Naive B cell (primary cell): ENCODE measurements around the gene NEDD4. TPM values are rescaled to one million over a fixed set of nuclear protein-coding genes. Genes with fewer than 3 reads are reported as not detected.

Experiments
- ATAC-seq, 2 donors: fragments of 150-1000 bp; cut with Tn5 transposase; 2 replicates each; pipeline ENCODE4 v1.10.0; 2021; ENCODE audit warnings: low read depth in 2 of 2, mild to moderate bottlenecking in 2 of 2, moderate library complexity in 2 of 2
- DNase-seq: peaks from one replicate; pipeline ENCODE4 v3.0.0; 2022
- H3K27ac Mint-ChIP-seq, 6 donors: one replicate each; pipeline ENCODE4 v1.8.0; 2020 to 2022; ENCODE audit warnings: mild to moderate bottlenecking in 6 of 6, mixed read lengths in 6 of 6, moderate library complexity in 5 of 6, inconsistent platforms in 2 of 6
- H3K27me3 Mint-ChIP-seq, 3 donors: one replicate each; pipeline ENCODE4 v1.8.0; 2021 to 2022; ENCODE audit warnings: mixed read lengths in 3 of 3, mild to moderate bottlenecking in 1 of 3
- H3K36me3 Mint-ChIP-seq, 2 donors: one replicate each; pipeline ENCODE4 v1.8.0; 2020 to 2022; ENCODE audit warnings: mixed read lengths in 2 of 2, inconsistent platforms in 1 of 2, mild to moderate bottlenecking in 1 of 2
- H3K4me1 Mint-ChIP-seq, 3 donors: one replicate each; pipeline ENCODE4 v1.8.0; 2020 to 2022; ENCODE audit warnings: mixed read lengths in 3 of 3, inconsistent platforms in 1 of 3, mild to moderate bottlenecking in 1 of 3, moderate library complexity in 1 of 3
- H3K4me3 Mint-ChIP-seq, 8 donors: one replicate each; pipeline ENCODE4 v1.8.0; 2020 to 2022; ENCODE audit warnings: mild to moderate bottlenecking in 8 of 8, mixed read lengths in 8 of 8, moderate library complexity in 8 of 8, inconsistent platforms in 2 of 8
- H3K9me3 Mint-ChIP-seq, 7 donors: one replicate each; pipeline ENCODE4 v1.8.0; 2020 to 2022; ENCODE audit warnings: mixed read lengths in 7 of 7, mild to moderate bottlenecking in 5 of 7, inconsistent platforms in 2 of 7, moderate library complexity in 1 of 7
- polyA plus RNA-seq, 6 donors: library from polyadenylated mRNA; unstranded; fragments of 300-500 nt; fragmentation: Illumina TruSeq; gene quantifications; one replicate each; pipeline ENCODE4 v1.2.3, GENCODE V29; 2021; ENCODE audit warnings: low read depth in 6 of 6

The NEDD4 gene
- polyA plus RNA-seq, 6 donors from 2014 or later = 0.18 to 0.68 (median 0.25) TPM; not detected in 1

DNA sequence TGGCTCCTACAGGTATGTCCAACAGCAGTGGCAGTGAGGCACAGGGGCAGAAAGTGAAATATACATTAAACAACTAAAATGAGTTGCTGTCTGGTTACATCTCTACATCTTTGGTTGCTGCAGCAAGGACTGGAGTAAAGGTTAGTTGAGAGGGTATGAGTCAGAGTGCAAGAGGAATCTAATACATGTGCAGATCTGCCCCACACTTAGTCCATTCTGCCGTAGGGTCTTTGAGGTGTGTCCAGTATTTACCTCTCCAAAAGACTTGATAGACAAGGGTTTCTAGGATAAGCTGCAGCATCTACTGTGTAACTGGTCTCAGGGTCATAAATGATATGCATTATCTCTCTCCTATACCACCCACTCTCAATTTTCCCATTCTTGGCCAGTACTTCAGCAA is 6.2 kb upstream of the NEDD4 start:
- H3K4me3 Mint-ChIP-seq = no peak overlapping the region
- H3K27me3 Mint-ChIP-seq = peaks cover 31 to 38% (median 37%) of the 10 kb centered on the region in 3 donors
- DNase-seq (no peak), ATAC-seq (no peak)
- no peak overlapping the region for H3K27ac Mint-ChIP-seq
- H3K4me1 Mint-ChIP-seq = peaks cover 0 to 4% (median 0%) of the 10 kb centered on the region in 3 donors
- peaks cover 0 to 8% of the 10 kb centered on the region in 2 donors for H3K36me3 Mint-ChIP-seq
- H3K9me3 Mint-ChIP-seq = no peaks in the 10 kb centered on the region

DNA sequence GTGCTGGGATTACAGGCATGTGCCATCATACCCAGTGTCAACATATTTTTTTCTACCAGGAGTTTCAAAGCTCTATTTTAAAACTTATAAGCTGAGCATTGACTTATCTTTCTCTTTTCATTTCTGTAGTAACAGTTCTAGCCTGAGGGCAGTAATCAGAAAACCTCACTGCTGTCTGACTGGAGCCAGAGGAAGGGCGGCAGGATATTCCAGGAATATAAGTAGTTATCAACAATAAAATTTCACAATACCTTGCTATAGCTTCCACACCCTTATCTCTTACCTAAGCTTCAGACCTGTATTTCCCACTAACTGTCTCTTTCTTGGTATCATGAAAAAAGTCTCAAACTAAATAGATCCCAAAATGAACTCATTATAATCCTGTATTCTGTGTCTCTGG is 5.1 kb upstream of the NEDD4 start:
- H3K9me3 Mint-ChIP-seq = no peaks in the 10 kb centered on the region
- DNase-seq = no peak
- H3K4me3 Mint-ChIP-seq = no peak overlapping the region
- H3K36me3 Mint-ChIP-seq = peaks cover 0 to 8% of the 10 kb centered on the region in 2 donors
- no peak for ATAC-seq
- peaks cover 0 to 4% (median 3%) of the 10 kb centered on the region in 3 donors for H3K4me1 Mint-ChIP-seq
- H3K27ac Mint-ChIP-seq = no peak overlapping the region
- peaks cover 31 to 45% (median 37%) of the 10 kb centered on the region in 3 donors for H3K27me3 Mint-ChIP-seq

DNA sequence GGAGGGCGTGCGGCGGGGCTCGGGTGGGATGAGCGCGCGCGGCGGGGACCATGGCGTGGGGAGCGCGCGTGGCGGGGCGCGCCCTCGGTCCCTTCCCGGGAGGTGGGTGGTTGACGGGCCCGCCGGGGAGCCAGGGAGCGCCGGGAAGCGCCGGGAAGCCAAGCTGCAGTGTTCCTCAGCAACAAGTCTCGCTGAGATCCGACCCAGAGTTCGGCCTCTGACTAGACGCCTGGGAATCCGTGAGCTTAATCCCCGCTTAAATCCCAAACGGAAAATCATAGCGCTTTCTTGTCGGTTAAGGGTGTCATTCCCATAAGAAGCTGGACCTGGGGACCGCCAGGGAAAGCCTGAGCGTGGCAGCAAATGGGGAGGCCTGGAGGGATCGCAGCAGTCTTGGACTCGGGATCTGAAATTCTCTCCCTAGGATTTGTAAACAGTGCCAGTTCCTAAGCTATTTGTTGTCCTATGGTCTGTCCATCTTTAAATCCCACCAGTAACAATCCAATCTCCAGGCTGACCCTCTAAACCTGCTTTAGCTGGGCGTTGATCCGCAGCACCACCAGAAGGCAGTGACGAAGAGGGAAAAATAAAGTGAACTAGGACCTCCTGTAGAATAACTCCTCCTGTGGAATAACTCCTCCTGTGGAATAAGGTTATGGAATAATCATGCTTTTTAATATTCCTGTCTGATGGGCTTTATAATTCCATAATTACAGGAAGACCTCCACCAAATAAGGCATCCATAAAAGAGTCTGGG is 570 bp upstream of the NEDD4 start:
- peaks cover 8 to 55% (median 40%) of the 10 kb centered on the region in 3 donors for H3K27me3 Mint-ChIP-seq
- no peak for DNase-seq
- peak in 1 of 2 donors; percentile 5 for ATAC-seq
- H3K4me3 Mint-ChIP-seq = peak overlapping the region; percentile 59 to 88 (median 81)
- H3K36me3 Mint-ChIP-seq = no peaks in the 10 kb centered on the region
- peaks cover 5 to 11% (median 8%) of the 10 kb centered on the region in 3 donors for H3K4me1 Mint-ChIP-seq
- H3K9me3 Mint-ChIP-seq = no peaks in the 10 kb centered on the region
- no peak overlapping the region for H3K27ac Mint-ChIP-seq

DNA sequence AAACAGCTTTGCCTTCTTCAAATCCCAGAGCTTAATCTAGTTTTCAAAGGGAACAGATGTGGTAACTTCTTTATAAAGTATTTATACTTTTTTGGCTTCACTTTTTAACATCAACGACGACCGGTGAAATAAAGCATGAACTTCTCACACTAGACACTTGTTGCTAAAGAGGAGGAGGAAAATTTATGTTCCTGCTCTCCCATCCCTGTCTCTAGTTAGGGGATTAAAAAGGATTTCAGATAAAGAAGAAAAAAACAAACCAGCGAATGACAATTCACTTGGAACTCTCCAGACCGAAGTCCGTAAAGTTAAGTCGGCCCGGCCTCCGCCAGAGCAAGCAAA is 672 bp downstream of the NEDD4 start:
- Mint-ChIP-seq H3K4me3 (peak overlapping the region; percentile 82 to 93 (median 88)), H3K36me3 (no peaks in the 10 kb centered on the region), H3K9me3 (no peaks in the 10 kb centered on the region), H3K27me3 (peaks cover 0 to 48% (median 40%) of the 10 kb centered on the region in 3 donors), H3K27ac (peak overlapping the region in 1 of 6 donors; percentile 65), H3K4me1 (peaks cover 5 to 8% (median 7%) of the 10 kb centered on the region in 3 donors)
- no peak for DNase-seq
- no peak for ATAC-seq

DNA sequence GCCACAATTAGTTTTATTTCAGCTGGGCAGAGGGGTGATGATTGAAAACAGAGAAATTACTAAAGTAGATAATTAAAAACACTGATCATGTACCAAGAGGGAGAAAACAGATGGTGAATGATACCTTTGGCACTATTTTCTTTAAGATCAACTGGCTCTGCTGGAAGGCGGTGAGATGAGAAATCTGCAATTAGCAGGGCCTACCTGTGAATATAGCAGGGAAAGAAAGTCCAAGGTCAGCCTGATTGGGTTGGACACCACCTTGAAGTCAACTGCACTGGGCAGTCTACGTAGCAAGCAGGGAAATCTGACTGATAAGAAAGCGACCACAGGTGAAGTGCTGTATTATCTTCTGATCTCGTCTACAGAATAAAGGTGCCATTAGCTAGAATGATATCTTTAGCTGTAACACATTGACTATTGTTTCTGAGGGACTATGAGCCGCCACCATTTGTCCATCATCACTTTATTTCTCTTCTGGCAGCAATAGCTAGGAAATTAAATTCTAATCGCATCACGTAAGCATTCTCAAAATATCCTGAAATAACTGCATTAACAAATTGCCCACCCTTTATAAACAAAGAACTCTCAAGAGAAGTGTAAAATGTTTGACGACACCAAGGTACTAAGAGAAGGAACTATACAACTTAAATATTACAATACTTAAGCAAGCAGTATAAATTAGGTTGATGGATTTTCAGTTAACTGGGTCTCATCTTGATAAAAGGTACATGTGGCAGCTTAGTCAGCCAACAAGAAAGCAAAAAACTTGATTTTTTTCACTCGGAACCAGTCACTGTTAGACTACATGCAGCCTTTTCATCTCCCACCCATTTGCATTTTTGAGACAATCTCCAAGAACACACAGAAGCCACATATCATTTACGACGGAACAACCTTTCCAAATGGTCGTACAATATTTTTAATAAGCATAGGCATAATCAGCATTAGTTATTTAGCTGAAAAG is 1.3 kb downstream of the NEDD4 start:
- no peak for ATAC-seq
- no peaks in the 10 kb centered on the region for H3K9me3 Mint-ChIP-seq
- H3K27ac Mint-ChIP-seq = no peak overlapping the region
- peak overlapping the region; percentile 82 to 93 (median 88) for H3K4me3 Mint-ChIP-seq
- no peak for DNase-seq
- peaks cover 5 to 8% (median 7%) of the 10 kb centered on the region in 3 donors for H3K4me1 Mint-ChIP-seq
- H3K27me3 Mint-ChIP-seq = peaks cover 0 to 48% (median 39%) of the 10 kb centered on the region in 3 donors
- no peaks in the 10 kb centered on the region for H3K36me3 Mint-ChIP-seq

DNA sequence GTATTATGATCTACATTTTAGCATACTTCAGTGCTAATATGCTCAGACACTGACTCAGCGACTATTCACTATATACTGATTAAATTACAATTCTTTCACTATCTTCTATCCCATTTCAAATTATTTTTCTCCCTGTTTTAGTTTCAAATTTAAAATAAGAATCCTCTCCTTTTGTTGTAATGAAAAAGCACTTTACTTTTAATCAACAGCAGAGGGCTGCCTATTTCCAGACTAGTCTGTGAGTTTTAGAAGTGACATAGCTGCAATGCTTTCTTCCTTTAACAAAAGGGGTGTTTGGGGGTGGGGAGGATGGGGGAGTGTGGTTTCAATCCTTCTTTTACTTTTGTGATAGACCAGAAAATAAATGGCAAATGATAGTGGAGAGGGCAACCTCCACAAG is 2.4 kb downstream of the NEDD4 start:
- no peaks in the 10 kb centered on the region for H3K36me3 Mint-ChIP-seq
- H3K27me3 Mint-ChIP-seq = peaks cover 0 to 38% (median 29%) of the 10 kb centered on the region in 3 donors
- H3K27ac Mint-ChIP-seq = no peak overlapping the region
- peak overlapping the region in 1 of 8 donors; percentile 87 for H3K4me3 Mint-ChIP-seq
- ATAC-seq (no peak), DNase-seq (no peak)
- H3K4me1 Mint-ChIP-seq = peaks cover 5 to 8% (median 7%) of the 10 kb centered on the region in 3 donors
- peaks cover 0 to 4% (median 2%) of the 10 kb centered on the region in 7 donors for H3K9me3 Mint-ChIP-seq

DNA sequence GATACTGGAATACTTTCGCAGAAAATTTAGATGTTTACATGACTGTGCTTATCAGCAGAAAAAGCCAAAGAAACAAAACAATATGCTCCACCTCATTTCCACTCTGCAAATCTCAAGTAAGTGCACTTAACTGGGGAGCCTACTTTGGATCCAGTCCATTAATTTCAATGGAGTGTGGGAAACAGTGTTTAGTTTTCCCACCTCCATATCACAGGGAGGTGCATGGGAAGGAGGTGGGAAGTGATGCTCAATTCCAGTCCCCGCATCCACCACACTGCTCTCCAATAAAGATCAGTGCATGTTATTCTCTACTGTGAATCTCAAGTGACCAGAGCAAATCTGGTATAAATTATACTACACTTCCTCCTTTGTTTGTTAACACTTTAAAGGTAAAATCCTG is 2.9 kb downstream of the NEDD4 start:
- Mint-ChIP-seq H3K27me3 (peaks cover 0 to 33% (median 26%) of the 10 kb centered on the region in 3 donors), H3K27ac (peak overlapping the region in 1 of 6 donors; percentile 36), H3K4me3 (peak overlapping the region in 1 of 8 donors; percentile 4), H3K4me1 (peaks cover 5 to 8% (median 7%) of the 10 kb centered on the region in 3 donors), H3K9me3 (peaks cover 0 to 7% (median 2%) of the 10 kb centered on the region in 7 donors), H3K36me3 (no peaks in the 10 kb centered on the region)
- ATAC-seq = no peak
- no peak for DNase-seq

DNA sequence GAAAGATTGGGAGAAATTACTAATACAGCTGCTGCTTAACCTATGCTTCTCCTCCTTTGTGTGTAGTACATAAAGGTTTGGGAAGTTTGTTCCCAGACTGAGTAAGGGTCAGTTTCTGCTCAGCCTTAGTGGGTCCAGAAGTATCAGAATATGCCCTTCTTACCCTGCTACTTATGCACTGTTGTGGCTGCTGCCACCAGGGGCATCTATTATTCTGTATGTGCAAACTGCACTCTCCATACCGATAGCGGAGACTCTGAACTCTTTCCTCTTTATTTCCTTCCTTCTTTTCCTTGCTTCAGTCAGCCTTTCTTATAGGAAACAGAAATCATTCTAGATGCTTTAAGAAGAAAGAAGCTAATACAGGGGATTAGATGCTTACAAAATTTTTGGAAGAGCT is 4.0 kb downstream of the NEDD4 start:
- Mint-ChIP-seq H3K27me3 (peaks cover 0 to 28% (median 26%) of the 10 kb centered on the region in 3 donors), H3K4me1 (peaks cover 5 to 8% (median 7%) of the 10 kb centered on the region in 3 donors), H3K9me3 (peaks cover 0 to 7% (median 2%) of the 10 kb centered on the region in 7 donors), H3K27ac (no peak overlapping the region), H3K4me3 (peak overlapping the region in 2 of 8 donors; percentile 35 to 46), H3K36me3 (no peaks in the 10 kb centered on the region)
- DNase-seq = no peak
- ATAC-seq = no peak

DNA sequence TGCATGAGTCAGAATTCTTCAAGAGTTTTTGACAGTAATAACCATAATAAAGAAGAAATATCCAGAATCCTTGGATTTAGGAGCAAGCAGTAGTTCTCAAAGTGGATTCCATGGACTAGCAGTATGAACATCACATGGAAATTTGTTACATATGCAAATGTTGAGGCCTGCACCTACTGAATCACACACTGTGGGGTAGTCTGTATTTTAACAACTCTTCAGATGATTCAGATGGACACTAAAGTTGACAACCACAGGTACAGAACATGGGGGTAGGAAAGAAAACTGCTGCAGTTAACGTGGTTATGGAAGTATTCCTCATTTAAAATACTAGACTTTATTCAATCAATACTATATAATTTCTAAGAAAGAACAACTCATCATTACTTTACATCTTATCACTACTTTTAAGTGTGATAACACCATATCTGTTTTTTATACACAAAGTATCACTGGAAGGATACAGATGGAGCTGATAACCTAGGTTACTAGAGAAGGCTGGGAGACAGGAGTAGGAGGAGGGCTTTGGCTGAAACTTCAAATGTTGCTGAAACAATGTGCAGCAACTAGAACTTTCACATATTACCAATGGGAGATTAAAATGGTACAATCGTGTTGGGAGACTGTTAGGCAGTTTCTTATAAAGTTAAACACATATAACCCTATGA is 11.7 kb downstream of the NEDD4 start:
- no peaks in the 10 kb centered on the region for H3K36me3 Mint-ChIP-seq
- no peaks in the 10 kb centered on the region for H3K4me1 Mint-ChIP-seq
- ATAC-seq = no peak
- no peak overlapping the region for H3K4me3 Mint-ChIP-seq
- no peak for DNase-seq
- H3K27ac Mint-ChIP-seq = no peak overlapping the region
- peaks cover 0 to 7% (median 2%) of the 10 kb centered on the region in 7 donors for H3K9me3 Mint-ChIP-seq
- H3K27me3 Mint-ChIP-seq = no peaks in the 10 kb centered on the region

DNA sequence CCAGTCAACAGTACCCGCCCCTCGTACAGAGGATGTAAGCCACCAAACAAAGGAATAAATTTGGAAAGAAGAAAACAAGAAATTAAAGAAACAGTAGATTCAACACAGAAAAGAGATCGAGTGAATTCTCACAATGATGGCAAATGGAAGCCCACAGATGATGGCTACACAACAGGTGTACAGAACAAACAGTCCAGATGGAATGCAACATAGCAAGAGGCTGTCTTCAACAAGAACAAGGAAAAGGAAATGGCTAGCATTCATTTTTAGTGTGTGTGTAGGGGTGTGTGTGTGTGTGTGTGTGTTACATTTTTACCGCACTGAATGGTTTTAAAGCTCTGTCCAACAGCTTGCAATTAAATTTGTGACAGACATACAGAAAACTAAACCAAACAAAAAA is 12.9 kb downstream of the NEDD4 start:
- DNase-seq (no peak), ATAC-seq (no peak)
- Mint-ChIP-seq H3K4me3 (no peak overlapping the region), H3K9me3 (no peaks in the 10 kb centered on the region), H3K27ac (no peak overlapping the region), H3K27me3 (no peaks in the 10 kb centered on the region), H3K4me1 (no peaks in the 10 kb centered on the region), H3K36me3 (no peaks in the 10 kb centered on the region)

DNA sequence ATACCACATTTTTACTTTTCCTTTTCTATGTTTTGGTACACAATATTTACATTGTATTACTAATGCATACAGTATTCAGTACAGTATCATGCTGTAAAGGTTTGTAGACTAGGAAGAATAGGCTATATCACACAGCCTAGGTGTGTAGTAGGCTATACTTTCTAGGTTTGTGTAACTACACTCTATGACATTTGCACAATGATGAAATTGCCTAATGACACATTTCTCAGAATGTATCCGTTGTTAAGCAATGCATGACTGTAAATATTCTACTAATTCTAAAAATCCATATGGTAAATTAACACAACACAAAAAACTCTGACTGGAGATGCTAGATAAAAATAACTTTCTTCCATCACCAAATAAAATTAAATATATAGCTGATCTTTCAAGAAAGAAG is 16.2 kb downstream of the NEDD4 start:
- H3K9me3 Mint-ChIP-seq = no peaks in the 10 kb centered on the region
- no peaks in the 10 kb centered on the region for H3K36me3 Mint-ChIP-seq
- no peaks in the 10 kb centered on the region for H3K27me3 Mint-ChIP-seq
- no peaks in the 10 kb centered on the region for H3K4me1 Mint-ChIP-seq
- no peak overlapping the region for H3K27ac Mint-ChIP-seq
- no peak for ATAC-seq
- DNase-seq = no peak
- H3K4me3 Mint-ChIP-seq = no peak overlapping the region

DNA sequence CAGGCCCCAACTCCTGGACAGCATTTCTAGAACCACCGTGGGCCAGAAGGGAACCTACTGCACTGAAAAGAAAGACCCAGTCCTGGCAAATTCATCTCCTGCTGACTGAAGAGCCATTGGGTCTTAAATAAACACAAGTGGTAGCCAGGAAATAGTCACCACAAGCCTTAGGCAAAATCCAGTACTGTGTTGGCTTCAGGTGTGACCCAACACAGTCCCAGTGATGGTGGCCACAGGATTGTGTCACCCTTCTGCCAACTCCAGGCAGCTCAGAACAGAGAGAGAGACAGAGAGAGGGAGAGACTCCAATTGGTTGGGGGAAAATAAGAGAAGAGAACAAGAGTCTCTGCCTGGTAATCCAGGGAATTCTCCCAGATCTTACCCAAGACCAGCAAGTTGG is 23.1 kb downstream of the NEDD4 start:
- Mint-ChIP-seq H3K4me1 (no peaks in the 10 kb centered on the region), H3K9me3 (peaks cover 0 to 4% (median 0%) of the 10 kb centered on the region in 7 donors), H3K36me3 (no peaks in the 10 kb centered on the region), H3K27me3 (no peaks in the 10 kb centered on the region), H3K27ac (peak overlapping the region in 1 of 6 donors; percentile 56), H3K4me3 (no peak overlapping the region)
- ATAC-seq = no peak
- DNase-seq = no peak

DNA sequence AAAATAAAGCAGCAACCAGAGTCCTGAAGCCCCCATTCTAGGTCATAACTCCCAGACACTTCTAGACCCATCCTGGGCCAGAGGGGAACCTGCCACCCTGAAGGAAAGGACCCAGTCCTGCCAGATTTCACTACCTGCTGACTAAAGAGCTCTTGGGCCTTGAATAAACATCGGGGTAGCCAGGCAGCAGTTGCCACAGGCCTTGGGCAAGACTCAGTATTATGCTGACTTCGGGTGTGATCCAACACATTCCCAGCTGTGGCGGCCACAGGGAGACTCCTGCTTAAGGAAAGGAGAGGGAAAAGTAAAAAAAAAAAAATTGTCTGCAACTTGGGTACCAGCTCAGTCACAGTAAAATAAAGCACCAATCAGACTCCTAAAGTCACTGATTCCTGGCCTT is 23.8 kb downstream of the NEDD4 start:
- H3K36me3 Mint-ChIP-seq = no peaks in the 10 kb centered on the region
- H3K9me3 Mint-ChIP-seq = peaks cover 0 to 4% (median 0%) of the 10 kb centered on the region in 7 donors
- no peak overlapping the region for H3K4me3 Mint-ChIP-seq
- H3K27me3 Mint-ChIP-seq = peaks cover 0 to 5% (median 0%) of the 10 kb centered on the region in 3 donors
- no peak for ATAC-seq
- H3K4me1 Mint-ChIP-seq = no peaks in the 10 kb centered on the region
- no peak for DNase-seq
- H3K27ac Mint-ChIP-seq = peak overlapping the region in 1 of 6 donors; percentile 3
